Motor neuron (in vitro differentiated cells): Measurements from ENCODE around the gene NECAP2. TPM values are rescaled to one million over a fixed set of nuclear protein-coding genes. Genes with fewer than 3 reads are reported as not detected.
"Not testable (repeated sequence)": the region's sequence is repeated elsewhere in the genome, so short reads cannot be mapped to it uniquely, and the experiment has no call there.

Source experiments
- ATAC-seq, 8 experiments: fragments of 200-7000 bp; cut with Tn5 transposase; replicated peaks in 6 of 8; 2 replicates each; pipeline ENCODE4 v1.8.0; 2021; ENCODE audit warnings: mild to moderate bottlenecking in 8 of 8, moderate library complexity in 8 of 8
- H3K27ac ChIP-seq, 2 donors: fragments of 250-450 bp; sonication (Bioruptor Pico); 2 replicates each; pipeline ENCODE4 v1.9.0; 2021; ENCODE audit warnings: antibody characterized with exemption in 2 of 2, mild to moderate bottlenecking in 2 of 2, moderate library complexity in 1 of 2
- H3K4me1 ChIP-seq, 2 donors: fragments of 250-450 bp; sonication (Bioruptor Pico); replicated peaks in 1 of 2; 2 replicates each; pipeline ENCODE4 v1.6.1; 2021; ENCODE audit warnings: antibody characterized with exemption in 2 of 2, mild to moderate bottlenecking in 2 of 2, moderate library complexity in 1 of 2
- H3K4me3 ChIP-seq, 5 donors: fragments of 250-450 bp; sonication (Bioruptor Pico); 2 replicates each; pipeline ENCODE4 v1.9.0; 2021; ENCODE audit warnings: antibody characterized with exemption in 5 of 5, mild to moderate bottlenecking in 5 of 5, moderate library complexity in 4 of 5
- WGBS, 10 experiments: fragments of 450-650 bp; shearing (Covaris generic); methylation state at CpG; one replicate each; pipeline ENCODE4 v1.0.0; 2022; 5-methylcytosine and 5-hydroxymethylcytosine counted together
- in situ Hi-C, 9 experiments: fragments of 400-800 bp; cut with MboI; loops; one replicate each; pipeline ENCODE4 v1.15.0; 2021; ENCODE audit warnings: low sequenced_read_pairs in 9 of 9, low pct_unique_long_range_greater_than_20kb in 2 of 9; ENCODE audit not compliant: unreplicated experiment in 9 of 9
- total RNA-seq, 8 experiments: library from RNA; unstranded; fragments of 300-600 nt; gene quantifications; 2 replicates each; pipeline versions ENCODE4 v1.2.3 to v1.2.4, GENCODE V29; 2022

Gene NECAP2
- total RNA-seq, 8 experiments from 2014 or later = 23.9 to 77.3 (median 47.2) TPM

DNA sequence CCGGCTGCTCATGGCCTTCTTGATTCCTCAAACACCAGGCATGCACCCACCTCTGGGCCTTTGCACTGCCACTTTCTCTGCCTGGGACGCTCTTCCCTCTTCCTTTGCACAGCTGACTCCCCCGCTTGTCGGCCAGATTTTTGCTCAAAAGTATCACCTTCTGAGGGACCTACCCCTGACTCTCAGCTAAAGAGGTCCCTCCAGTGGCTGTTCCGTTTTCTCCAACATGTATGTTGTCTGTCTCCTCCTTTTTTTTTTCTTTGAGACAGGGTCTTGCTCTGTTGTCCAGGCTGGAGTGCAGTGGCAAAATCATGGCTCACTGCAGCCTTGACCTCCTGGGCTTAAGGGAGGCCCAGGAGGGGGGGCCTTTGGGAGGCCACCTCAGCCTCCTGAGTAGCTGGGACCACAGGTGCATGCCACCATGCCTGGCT lies 57.0 kb downstream of the NECAP2 start:
- H3K4me1 ChIP-seq = peaks cover 20 to 22% of the 10 kb centered on the region in 2 donors
- ATAC-seq, H3K27ac ChIP-seq, in situ Hi-C loops, H3K4me3 ChIP-seq: not testable (repeated sequence)
- 60 to 100% (median 89%) methylated on average over 1 to 5 of the region's 5 CpGs; no CpG with 5 or more reads in 3 of the 10 experiments for WGBS, 10 experiments

GRCh38 chr1:16498047-16498446 lies 57.5 kb downstream of the NECAP2 start:
- Histone ChIP-seq H3K27ac (peak overlapping the region in 1 of 2 donors; percentile 91), H3K4me1 (peaks cover 14 to 17% of the 10 kb centered on the region in 2 donors), H3K4me3 (peak overlapping the region; percentile 49 to 66 (median 54))
- WGBS, 10 experiments = 0 to 33% methylated on average over 1 to 3 of the region's 10 CpGs; no CpG with 5 or more reads in 8 of the 10 experiments
- ATAC-seq, in situ Hi-C loops: not testable (repeated sequence)

DNA sequence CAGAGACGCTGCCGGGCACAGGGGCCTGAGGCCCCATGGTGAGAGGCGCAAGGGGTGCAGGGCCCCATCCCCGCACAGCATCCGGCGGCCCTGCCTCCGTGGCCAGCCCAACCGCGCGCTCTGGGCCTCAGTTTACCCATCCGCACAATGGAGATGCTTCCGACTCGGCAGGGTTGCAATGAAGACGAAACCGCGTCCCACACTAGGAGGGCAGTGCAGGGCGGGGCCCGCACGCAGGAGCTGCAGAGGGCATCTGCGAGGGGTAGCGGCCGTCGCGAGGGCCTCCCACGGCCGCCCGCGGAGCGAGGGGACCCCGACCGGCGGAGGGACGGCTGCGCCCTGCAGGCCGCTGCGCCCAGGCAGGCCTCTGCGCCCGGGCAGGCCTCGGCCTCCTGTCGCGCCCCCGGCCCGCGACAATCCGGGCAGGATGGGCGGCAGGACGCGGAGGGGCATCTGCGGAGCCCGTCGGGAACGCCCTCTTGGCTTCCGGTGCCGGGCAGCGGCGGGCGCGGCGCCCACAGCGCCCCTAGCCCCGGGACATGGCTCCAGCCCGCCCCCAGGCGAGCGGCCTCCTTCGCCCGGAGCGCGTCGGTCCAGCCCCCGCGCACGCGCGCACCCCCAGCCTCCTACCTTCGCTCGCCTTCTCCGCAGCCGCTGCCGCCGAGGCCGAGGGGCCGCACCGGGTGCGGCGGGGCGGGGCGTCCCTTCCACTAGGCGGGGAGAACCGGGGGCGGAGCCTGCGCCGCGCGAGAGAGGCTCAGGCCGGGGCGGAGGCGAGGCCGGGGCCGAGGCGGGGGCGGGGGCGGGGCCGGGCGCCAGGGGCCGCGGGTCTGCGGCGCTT lies 58.3 kb downstream of the NECAP2 start:
- H3K27ac ChIP-seq = peak overlapping the region; percentile 86 to 91
- no CpG with 5 or more reads among the region's 108 CpGs for WGBS, 10 experiments
- in situ Hi-C loops = no loop called here
- peak overlapping the region; percentile 49 to 66 (median 54) for H3K4me3 ChIP-seq
- ATAC-seq = peak; percentile 91 to 97 (median 93)
- peaks cover 10 to 12% of the 10 kb centered on the region in 2 donors for H3K4me1 ChIP-seq

DNA sequence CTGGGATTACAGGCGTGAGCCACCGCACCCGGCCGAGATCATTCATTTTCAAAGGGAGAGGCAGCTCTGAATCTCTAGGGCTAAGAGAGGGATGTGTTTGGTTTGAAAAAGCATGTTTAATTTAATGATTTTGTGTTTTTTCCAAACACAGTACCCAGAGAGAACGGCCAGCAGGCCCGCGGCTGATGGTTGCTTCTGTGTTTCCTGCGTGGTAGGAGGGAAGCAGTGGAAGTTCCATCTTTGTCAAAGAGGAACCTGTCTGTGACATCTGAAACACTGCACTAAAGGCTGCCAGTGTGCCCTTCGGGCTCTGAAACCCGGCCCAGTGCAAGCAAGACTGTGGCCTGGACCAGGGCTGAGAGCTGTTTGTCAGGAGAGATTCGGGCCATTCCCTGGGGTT lies 59.9 kb downstream of the NECAP2 start:
- ATAC-seq, H3K27ac ChIP-seq, H3K4me3 ChIP-seq: not testable (repeated sequence)
- in situ Hi-C loops = loop anchor here in 1 of 9 experiments (25.0 kb wide), 1 partner anchor 137 kb away; no protein-coding TSS in a partner anchor
- peaks cover 10 to 12% of the 10 kb centered on the region in 2 donors for H3K4me1 ChIP-seq
- 80 to 97% (median 90%) methylated on average over 2 to 8 of the region's 11 CpGs; no CpG with 5 or more reads in 6 of the 10 experiments for WGBS, 10 experiments

- H3K4me3 ChIP-seq, ATAC-seq, H3K27ac ChIP-seq: not testable (repeated sequence)
- peaks cover 10 to 12% of the 10 kb centered on the region in 2 donors for H3K4me1 ChIP-seq
- 60 to 92% methylated on average over 1 to 5 of the region's 5 CpGs; no CpG with 5 or more reads in 8 of the 10 experiments for WGBS, 10 experiments
- in situ Hi-C loops = loop anchor here in 1 of 9 experiments (25.0 kb wide), 1 partner anchor 136 kb away; no protein-coding TSS in a partner anchor
These were observed 60.5 kb downstream of the NECAP2 start for GRCh38 chr1:16500975-16501374.

DNA sequence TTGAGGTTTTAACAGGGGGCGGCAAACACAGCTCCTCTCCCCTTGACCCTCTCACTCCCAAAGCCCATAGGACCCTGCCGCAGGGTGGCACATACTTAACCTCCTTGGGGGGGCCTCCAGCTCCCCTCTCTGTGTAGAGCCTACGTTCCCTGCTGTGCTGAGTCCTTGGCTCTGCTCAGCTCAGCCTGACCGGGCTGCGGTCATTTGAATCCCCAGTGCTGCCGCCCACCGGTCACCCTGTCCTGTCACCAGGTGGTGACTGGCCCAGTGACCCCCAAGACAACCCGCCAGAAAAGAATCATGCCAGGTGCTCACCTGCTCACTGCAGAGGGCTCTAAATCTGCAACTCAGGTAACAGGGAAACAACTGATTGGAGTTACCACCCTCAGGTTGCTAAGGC lies 60.9 kb downstream of the NECAP2 start:
- not testable (repeated sequence) for H3K4me3 ChIP-seq, H3K27ac ChIP-seq, ATAC-seq
- in situ Hi-C loops = loop anchor here in 1 of 9 experiments (25.0 kb wide), 1 partner anchor 136 kb away; no protein-coding TSS in a partner anchor
- H3K4me1 ChIP-seq = peaks cover 10 to 12% of the 10 kb centered on the region in 2 donors
- WGBS, 10 experiments = 50 to 100% (median 83%) methylated on average over 2 to 7 of the region's 8 CpGs; no CpG with 5 or more reads in 6 of the 10 experiments

DNA sequence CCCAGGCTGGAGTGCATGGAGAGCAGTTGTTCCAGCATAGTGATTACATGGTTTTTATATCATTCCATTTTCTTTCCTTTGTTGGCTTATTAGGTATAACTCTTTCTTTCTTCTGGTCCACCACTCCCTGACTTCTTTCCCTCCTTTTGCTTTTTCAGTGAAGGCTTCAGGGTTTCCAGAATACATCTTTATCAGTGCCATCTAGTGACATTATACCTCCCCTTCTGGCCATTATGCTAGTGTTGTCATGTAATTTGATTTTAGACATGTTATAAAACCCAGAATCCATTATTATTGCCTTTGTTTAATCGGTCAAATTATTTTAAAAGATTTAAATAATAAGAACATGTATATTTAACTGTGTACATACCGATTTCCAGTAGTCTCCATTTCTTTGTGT lies 63.0 kb downstream of the NECAP2 start:
- WGBS, 10 experiments = 5 to 93% (median 60%) methylated on average over 2 of the region's 2 CpGs; no CpG with 5 or more reads in 1 of the 10 experiments
- Histone ChIP-seq H3K4me1 (peaks cover 7 to 8% of the 10 kb centered on the region in 2 donors), H3K4me3 (no peak overlapping the region), H3K27ac (no peak overlapping the region)
- ATAC-seq = no peak
- in situ Hi-C loops = loop anchor here in 1 of 9 experiments (25.0 kb wide), 1 partner anchor 134 kb away; no protein-coding TSS in a partner anchor

GRCh38 chr1:16505870-16506269 lies 65.3 kb downstream of the NECAP2 start:
- in situ Hi-C loops = loop anchor here in 1 of 9 experiments (25.0 kb wide), 1 partner anchor 131 kb away; no protein-coding TSS in a partner anchor
- not testable (repeated sequence) for ATAC-seq
- WGBS, 10 experiments = 67 to 100% (median 95%) methylated on average over 1 to 2 of the region's 2 CpGs; no CpG with 5 or more reads in 1 of the 10 experiments

DNA sequence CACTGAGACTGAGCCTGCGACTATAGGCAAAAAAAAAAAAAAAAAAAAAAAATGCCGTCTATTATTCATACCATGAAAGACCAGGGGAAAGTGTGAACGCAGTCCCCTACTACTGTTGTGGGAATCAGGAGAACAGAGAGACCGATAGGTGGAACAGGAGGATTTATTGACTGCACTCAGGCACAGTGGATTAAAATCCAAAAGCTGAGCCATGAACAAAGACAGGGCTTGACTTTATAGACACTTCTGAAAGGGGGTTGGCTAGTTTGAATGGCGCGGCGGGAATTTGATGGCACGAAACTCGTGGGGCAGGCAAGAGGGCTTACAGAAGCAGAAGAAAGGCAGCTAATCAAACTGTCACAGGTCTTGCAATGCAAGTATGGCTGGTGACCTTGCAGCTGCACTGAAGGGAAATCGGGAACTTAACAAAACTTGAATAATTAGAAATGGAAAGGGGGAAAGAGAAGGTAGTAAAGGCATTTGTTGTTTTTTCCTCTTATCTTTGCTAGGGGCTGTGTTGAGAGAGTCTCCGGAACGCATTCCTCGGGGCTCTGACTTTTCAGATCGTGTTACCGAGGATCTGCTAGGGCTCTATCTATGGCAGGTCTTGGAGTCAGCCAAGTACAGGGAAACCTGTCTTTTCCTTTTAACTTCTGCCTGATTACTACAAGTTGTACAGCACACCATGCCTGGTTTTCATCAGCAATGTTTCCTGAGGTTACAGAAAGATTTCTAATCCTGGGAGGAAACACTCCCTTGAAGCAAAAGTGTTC lies 66.0 kb downstream of the NECAP2 start:
- ATAC-seq = peak in 1 of 8 experiments; percentile 39
- in situ Hi-C loops = loop anchor here in 1 of 9 experiments (25.0 kb wide), 1 partner anchor 131 kb away; no protein-coding TSS in a partner anchor
- not testable (repeated sequence) for H3K4me3 ChIP-seq, H3K27ac ChIP-seq, H3K4me1 ChIP-seq
- 33 to 84% (median 60%) methylated on average over 3 to 15 of the region's 15 CpGs for WGBS, 10 experiments

More at GRCh38 chr1:16505870-16506269, 65.3 kb downstream of the NECAP2 start:
- H3K4me3 ChIP-seq, H3K4me1 ChIP-seq, H3K27ac ChIP-seq: not testable (repeated sequence)

DNA sequence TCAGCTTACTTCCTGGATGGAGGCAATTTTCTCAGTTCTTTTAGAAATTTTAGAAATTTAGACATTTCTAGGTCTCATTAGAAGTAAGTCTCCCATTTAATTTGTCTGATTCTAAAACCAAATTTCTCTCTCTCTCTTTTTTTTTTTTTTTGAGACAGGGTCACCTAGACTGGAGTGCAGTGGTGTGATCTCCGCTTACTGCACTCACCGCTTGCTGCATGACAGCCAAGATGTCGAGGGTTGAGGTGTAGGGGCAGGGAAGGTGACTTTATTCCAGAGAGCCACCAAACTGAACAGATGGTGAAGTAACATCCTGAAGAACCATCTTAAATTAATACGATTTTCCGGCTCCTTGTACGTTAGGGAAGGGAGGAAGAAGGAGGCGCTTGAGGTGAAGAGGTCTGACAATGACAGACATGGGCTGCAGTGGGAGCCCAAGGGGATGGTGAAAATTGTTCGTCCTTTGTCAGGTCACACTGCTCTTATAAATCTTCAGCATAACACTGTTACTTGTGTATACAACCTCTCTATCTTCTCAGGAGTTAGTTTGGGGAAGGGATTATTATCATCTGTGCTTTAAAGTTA lies 68.4 kb downstream of the NECAP2 start:
- H3K4me1 ChIP-seq, H3K4me3 ChIP-seq, ATAC-seq: not testable (repeated sequence)
- 56 to 83% (median 77%) methylated on average over 2 to 8 of the region's 8 CpGs for WGBS, 10 experiments
- H3K27ac ChIP-seq = peak overlapping the region in 1 of 2 donors; percentile 40
- in situ Hi-C loops = loop anchor here in 1 of 9 experiments (25.0 kb wide), 1 partner anchor 128 kb away; no protein-coding TSS in a partner anchor
